ENCODE results near the gene SNAI3.

Gene SNAI3

GRCh38 chr16:88686439-88687253 is at the start of gene SNAI3:
SNAI3 (minus strand) TSS chr16:88686507; CDS start chr16:88686406, 101 bp downstream.
- peak; percentile 66 for DNase-seq

- DNase-seq, result no peak
These were observed 49.8 kb upstream of the SNAI3 start for GRCh38 chr16:88736088-88736487.

GRCh38 chr16:88735616-88736015 is 49.3 kb upstream of the SNAI3 start:
- no peak for DNase-seq

GRCh38 chr16:88735121-88735520 is 48.8 kb upstream of the SNAI3 start:
- DNase-seq, result no peak

- no peak for DNase-seq
These were observed 48.0 kb upstream of the SNAI3 start for GRCh38 chr16:88734361-88734728.

- DNase-seq, result no peak
These were observed 47.5 kb upstream of the SNAI3 start for GRCh38 chr16:88733630-88734360.

GRCh38 chr16:88732961-88733294 is 46.6 kb upstream of the SNAI3 start:
- DNase-seq, result no peak

- DNase-seq, result no peak
These were observed 46.1 kb upstream of the SNAI3 start for GRCh38 chr16:88732172-88732960.

- DNase-seq, result no peak
These were observed 45.4 kb upstream of the SNAI3 start for GRCh38 chr16:88731699-88732098.

GRCh38 chr16:88730632-88731607 is 44.6 kb upstream of the SNAI3 start:
- DNase-seq, result no peak

GRCh38 chr16:88727871-88728270 is 41.6 kb upstream of the SNAI3 start:
- DNase-seq, result no peak

GRCh38 chr16:88726981-88727380 is 40.7 kb upstream of the SNAI3 start:
- no peak for DNase-seq

GRCh38 chr16:88726408-88726749 is 40.1 kb upstream of the SNAI3 start:
- DNase-seq, result no peak

- no peak for DNase-seq
These were observed 39.5 kb upstream of the SNAI3 start for GRCh38 chr16:88725609-88726407.

GRCh38 chr16:88724855-88725555 is 38.7 kb upstream of the SNAI3 start:
- DNase-seq, result no peak

- DNase-seq, result no peak
These were observed 37.6 kb upstream of the SNAI3 start for GRCh38 chr16:88723911-88724310.

GRCh38 chr16:88723507-88723887 is 37.2 kb upstream of the SNAI3 start:
- DNase-seq, result no peak

GRCh38 chr16:88722784-88723506 is 36.6 kb upstream of the SNAI3 start:
- no peak for DNase-seq

- DNase-seq, result no peak
These were observed 35.8 kb upstream of the SNAI3 start for GRCh38 chr16:88721815-88722755.

Measured in activated CD4-positive, alpha-beta T cell treated with anti-CD3 and anti-CD28 coated beads for 1 hour (primary cell).